Left ventricle myocardium inferior (tissue), 1 donor: Measurements from ENCODE around the gene ISG20. TPM values are rescaled to one million over a fixed set of nuclear protein-coding genes. Genes with fewer than 3 reads are reported as not detected.

Experiments
- DNase-seq: peaks from one replicate; pipeline ENCODE4 v3.0.0-alpha.2; 2020
- H3K27ac ChIP-seq: fragments of 200-600 bp; replicated peaks from 2 replicates; pipeline ENCODE4 v1.8.0; 2021
- H3K27me3 ChIP-seq: fragments of 200-600 bp; 2 replicates; pipeline ENCODE4 v1.8.0; 2021; ENCODE audit warnings: low read depth
- H3K36me3 ChIP-seq: fragments of 200-600 bp; 2 replicates; pipeline ENCODE4 v1.8.0; 2021
- H3K4me1 ChIP-seq: fragments of 200-600 bp; 2 replicates; pipeline ENCODE4 v1.8.0; 2021
- H3K4me3 ChIP-seq: fragments of 200-600 bp; 2 replicates; pipeline ENCODE4 v1.8.0; 2021; ENCODE audit warnings: mild to moderate bottlenecking, moderate library complexity
- H3K9me3 ChIP-seq: fragments of 200-600 bp; replicated peaks from 2 replicates; pipeline ENCODE4 v1.8.0; 2021
- intact Hi-C: fragments of 100-400 bp; cut with micrococcal nuclease; formaldehyde crosslinking; loops from one replicate; pipeline ENCODE4 v1.11.0; 2022
- total RNA-seq: library from RNA; stranded (reverse); fragmentation: NEBNext Ultra II Directional; extraction: Animal tissue kit (Norgen Biotek cat#: 25700); gene quantifications from one replicate; pipeline ENCODE4 v1.2.1, GENCODE V29; 2021
- TF ChIP-seq, protein P1 (sequence below): fragments of 200-600 bp; IDR thresholded peaks from 2 replicates; pipeline ENCODE4 v1.8.0; 2021; ENCODE audit warnings: antibody characterized with exemption, mild to moderate bottlenecking, borderline replicate concordance
- donor health status: DM: no; HTN: yes; CAD: no; lungs with severe emphysema.

ISG20 gene
- total RNA-seq, 1 donor from 2014 or later, result 3.1 TPM

DNA sequence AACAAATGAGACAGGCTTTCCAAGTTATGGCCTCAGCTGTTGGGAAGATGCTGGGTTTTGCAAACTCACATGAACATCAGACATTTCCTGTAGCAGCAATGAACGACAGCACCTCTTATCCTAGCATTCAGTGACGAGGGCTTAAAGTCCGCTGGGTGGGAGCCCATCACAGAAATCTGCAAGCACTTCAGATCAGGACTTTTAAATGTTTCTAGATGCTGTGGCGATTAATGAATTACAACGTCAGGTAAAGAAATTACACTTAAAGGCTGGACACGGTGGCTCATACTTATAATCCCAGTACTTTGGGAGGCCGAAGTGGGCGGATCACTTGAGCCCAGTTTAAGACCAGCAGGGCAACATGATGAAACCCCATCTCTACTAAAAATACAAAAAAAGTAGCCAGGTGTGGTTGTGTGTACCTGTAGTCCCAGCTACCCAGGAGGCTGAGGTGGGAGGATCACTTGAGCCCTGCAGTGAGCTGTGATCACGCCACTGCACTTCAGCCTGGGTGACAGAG lies 13.8 kb upstream of the ISG20 start:
- peaks cover 38% of the 10 kb centered on the region for H3K36me3 ChIP-seq
- H3K27me3 ChIP-seq, result no peaks in the 10 kb centered on the region
- peak overlapping the region; percentile 39 for H3K27ac ChIP-seq
- TF ChIP-seq, protein P1, sequence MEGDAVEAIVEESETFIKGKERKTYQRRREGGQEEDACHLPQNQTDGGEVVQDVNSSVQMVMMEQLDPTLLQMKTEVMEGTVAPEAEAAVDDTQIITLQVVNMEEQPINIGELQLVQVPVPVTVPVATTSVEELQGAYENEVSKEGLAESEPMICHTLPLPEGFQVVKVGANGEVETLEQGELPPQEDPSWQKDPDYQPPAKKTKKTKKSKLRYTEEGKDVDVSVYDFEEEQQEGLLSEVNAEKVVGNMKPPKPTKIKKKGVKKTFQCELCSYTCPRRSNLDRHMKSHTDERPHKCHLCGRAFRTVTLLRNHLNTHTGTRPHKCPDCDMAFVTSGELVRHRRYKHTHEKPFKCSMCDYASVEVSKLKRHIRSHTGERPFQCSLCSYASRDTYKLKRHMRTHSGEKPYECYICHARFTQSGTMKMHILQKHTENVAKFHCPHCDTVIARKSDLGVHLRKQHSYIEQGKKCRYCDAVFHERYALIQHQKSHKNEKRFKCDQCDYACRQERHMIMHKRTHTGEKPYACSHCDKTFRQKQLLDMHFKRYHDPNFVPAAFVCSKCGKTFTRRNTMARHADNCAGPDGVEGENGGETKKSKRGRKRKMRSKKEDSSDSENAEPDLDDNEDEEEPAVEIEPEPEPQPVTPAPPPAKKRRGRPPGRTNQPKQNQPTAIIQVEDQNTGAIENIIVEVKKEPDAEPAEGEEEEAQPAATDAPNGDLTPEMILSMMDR, result no peak
- H3K9me3 ChIP-seq, result no peaks in the 10 kb centered on the region
- no peak for DNase-seq
- H3K4me1 ChIP-seq, result peaks cover 75% of the 10 kb centered on the region
- H3K4me3 ChIP-seq, result peak overlapping the region; percentile 18
- intact Hi-C loops, result no loop called here

DNA sequence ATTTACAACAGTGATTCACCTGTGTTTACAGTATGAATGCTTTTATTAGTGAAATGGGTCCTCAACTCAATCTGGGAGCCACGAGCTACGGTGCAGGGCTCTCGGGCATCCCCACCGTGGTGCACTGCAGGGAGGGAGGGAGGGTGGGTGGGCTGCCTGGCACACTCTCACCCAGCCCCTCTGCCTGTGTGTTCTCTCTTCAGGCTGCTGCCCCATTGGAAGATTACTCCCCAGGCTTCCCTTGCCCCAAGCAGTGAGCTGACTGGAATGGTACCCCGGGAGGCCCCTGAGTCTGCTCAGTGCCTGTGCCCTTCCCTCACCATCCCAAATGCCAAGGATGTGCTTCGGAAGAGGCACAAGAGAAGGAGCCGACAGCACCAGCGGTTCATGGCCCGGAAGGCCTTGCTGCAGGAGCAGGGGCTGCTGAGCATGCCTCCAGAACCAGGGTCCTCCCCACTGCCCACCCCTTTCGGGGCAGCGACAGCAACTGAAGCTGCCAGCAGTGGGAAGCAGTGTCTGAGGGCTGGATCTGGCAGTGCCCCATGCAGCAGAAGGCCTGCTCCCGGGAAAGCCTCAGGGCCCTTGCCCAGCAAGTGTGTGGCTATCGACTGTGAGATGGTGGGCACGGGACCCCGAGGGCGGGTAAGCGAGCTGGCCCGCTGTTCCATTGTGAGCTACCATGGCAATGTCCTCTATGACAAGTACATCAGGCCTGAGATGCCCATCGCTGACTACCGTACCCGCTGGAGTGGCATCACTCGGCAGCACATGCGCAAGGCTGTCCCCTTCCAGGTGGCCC lies 12.7 kb upstream of the ISG20 start:
- Histone ChIP-seq H3K9me3 (no peaks in the 10 kb centered on the region), H3K27me3 (no peaks in the 10 kb centered on the region), H3K36me3 (peaks cover 49% of the 10 kb centered on the region), H3K27ac (no peak overlapping the region), H3K4me3 (no peak overlapping the region), H3K4me1 (peaks cover 74% of the 10 kb centered on the region)
- intact Hi-C loops, result no loop called here
- TF ChIP-seq, protein P1, result no peak
- no peak for DNase-seq

DNA sequence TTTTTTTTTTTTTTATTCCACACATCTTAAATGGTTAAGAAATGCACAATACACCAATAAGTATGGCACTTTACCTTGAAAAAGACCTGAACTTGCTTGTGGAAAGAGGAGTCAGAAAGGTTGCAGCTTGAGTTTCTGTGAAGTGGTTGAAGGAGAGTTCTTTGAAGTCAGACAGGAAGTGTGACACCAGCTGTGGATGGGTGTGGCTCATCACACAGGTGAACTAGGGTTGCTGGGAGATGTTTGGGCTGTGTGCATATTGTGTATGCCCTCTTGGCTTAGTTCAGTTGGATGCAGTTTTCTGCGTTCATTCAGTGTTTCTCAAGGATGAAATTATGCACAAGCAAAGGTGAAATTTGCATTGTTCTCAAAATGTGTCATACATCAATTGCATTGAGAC lies 11.4 kb upstream of the ISG20 start:
- TF ChIP-seq, protein P1, result no peak
- intact Hi-C loops, result no loop called here
- DNase-seq, result no peak
- peaks cover 62% of the 10 kb centered on the region for H3K36me3 ChIP-seq
- no peaks in the 10 kb centered on the region for H3K27me3 ChIP-seq
- no peak overlapping the region for H3K27ac ChIP-seq
- H3K4me1 ChIP-seq, result peaks cover 61% of the 10 kb centered on the region
- no peak overlapping the region for H3K4me3 ChIP-seq
- H3K9me3 ChIP-seq, result no peaks in the 10 kb centered on the region

DNA sequence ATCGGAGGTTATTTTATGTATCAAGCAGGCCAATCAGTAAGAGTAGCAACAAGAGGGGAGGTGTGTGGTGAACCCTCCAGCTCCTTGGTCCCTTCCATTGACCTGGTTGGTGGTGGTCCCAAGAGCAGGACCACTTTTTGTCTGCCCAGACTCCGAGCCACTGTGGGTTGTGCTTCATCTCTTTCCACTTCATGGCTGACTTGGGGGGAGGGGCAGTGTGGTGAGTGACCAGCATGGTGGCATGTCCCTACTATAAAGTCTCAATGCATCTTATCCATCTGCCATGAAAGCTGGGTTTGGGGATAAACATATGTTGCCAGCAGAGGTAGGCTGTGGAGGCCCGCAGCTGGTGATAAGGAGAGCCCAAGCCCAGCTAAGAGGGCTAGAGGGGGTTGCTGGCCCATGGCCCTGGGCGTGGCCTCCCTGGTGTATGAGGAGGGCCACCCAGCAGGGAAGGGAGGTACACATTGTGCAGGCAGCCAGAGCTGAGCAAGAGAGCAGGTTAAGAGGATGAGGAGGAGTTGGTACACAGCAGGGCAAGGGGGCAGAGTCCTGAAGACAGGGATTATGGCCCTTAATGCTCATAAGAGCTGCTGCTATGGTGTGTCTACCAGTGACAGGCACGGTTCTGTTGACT lies 10.7 kb upstream of the ISG20 start:
- Histone ChIP-seq H3K4me3 (no peak overlapping the region), H3K36me3 (peaks cover 62% of the 10 kb centered on the region), H3K9me3 (no peaks in the 10 kb centered on the region), H3K27ac (no peak overlapping the region), H3K4me1 (peaks cover 54% of the 10 kb centered on the region), H3K27me3 (no peaks in the 10 kb centered on the region)
- TF ChIP-seq, protein P1, result no peak
- no peak for DNase-seq
- intact Hi-C loops, result no loop called here

DNA sequence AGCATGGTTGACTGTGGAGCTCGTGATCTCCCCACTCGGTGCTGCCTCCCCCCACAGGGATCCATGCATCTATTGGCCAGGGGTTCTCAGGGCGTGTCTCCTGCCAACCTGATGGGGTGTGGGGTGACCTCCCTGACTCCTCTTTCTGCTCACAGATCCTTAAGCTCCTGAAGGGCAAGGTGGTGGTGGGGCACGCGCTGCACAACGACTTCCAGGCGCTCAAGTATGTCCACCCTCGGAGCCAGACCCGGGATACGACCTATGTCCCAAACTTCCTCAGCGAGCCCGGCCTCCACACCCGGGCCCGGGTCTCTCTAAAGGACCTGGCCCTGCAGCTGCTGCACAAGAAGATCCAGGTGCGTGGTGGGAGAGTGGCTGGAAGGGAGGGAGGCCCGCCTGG lies 9.7 kb upstream of the ISG20 start:
- no peak overlapping the region for H3K4me3 ChIP-seq
- H3K36me3 ChIP-seq, result peaks cover 62% of the 10 kb centered on the region
- H3K4me1 ChIP-seq, result peaks cover 44% of the 10 kb centered on the region
- intact Hi-C loops, result no loop called here
- no peaks in the 10 kb centered on the region for H3K27me3 ChIP-seq
- TF ChIP-seq, protein P1, result no peak
- DNase-seq, result no peak
- H3K9me3 ChIP-seq, result no peaks in the 10 kb centered on the region
- H3K27ac ChIP-seq, result no peak overlapping the region
